HepG2 (cell line): ENCODE results near the gene DTNB. TPM values are rescaled to one million over a fixed set of nuclear protein-coding genes. Genes with fewer than 3 reads are reported as not detected.
A peak's percentile ranks its signal among the peaks of the same experiment; 100 is the strongest.

ENCODE experiments used
- CREB1 ChIP-seq, 2 experiments: fragments of 450-650 bp in 1 of 2; IDR thresholded peaks; 2 replicates each; pipeline ENCODE4 v1.6.1; 2016 to 2017; ENCODE audit warnings: control low read depth in 1 of 2, mild to moderate bottlenecking in 1 of 2, missing compliant biosample characterization in 1 of 2, missing genetic modification characterization in 1 of 2
- FOXA1 ChIP-seq, 2 experiments: fragments of 450-650 bp in 1 of 2; sonication (generic) in 1 of 2; formaldehyde crosslinking in 1 of 2; IDR thresholded peaks; 2 replicates each; pipeline versions ENCODE4 v1.4.0 to v1.6.1; 2016 to 2020; ENCODE audit warnings: missing genetic modification reagents in 1 of 2
- FOXP4 ChIP-seq: sonication (generic); formaldehyde crosslinking; IDR thresholded peaks from 2 replicates; pipeline ENCODE4 v1.4.0; 2020; ENCODE audit warnings: missing genetic modification reagents
- HMGXB4 ChIP-seq, 2 experiments: sonication (generic) in 1 of 2; formaldehyde crosslinking in 1 of 2; IDR thresholded peaks; 2 replicates each; pipeline versions ENCODE4 v1.4.0 to v1.6.1; 2018 to 2020; ENCODE audit warnings: missing genetic modification reagents in 2 of 2, borderline replicate concordance in 1 of 2, low read depth in 1 of 2, mild to moderate bottlenecking in 1 of 2, missing biosample characterization in 1 of 2
- HNRNPL ChIP-seq: fragments of 200-400 bp; formaldehyde crosslinking; IDR thresholded peaks from 2 replicates; pipeline ENCODE4 v1.6.1; 2017; ENCODE audit warnings: mild to moderate bottlenecking, low read depth, low read length
- KDM3A ChIP-seq: IDR thresholded peaks from 2 replicates; pipeline ENCODE4 v1.6.1; 2018; ENCODE audit warnings: low read depth, missing compliant biosample characterization
- MYNN ChIP-seq: sonication (generic); formaldehyde crosslinking; IDR thresholded peaks from 2 replicates; pipeline ENCODE4 v1.4.0; 2020; ENCODE audit warnings: mild to moderate bottlenecking, low read depth, missing genetic modification reagents
- PRDM4 ChIP-seq: sonication (generic); formaldehyde crosslinking; IDR thresholded peaks from 2 replicates; pipeline ENCODE4 v1.9.0; 2021; ENCODE audit warnings: missing genetic modification reagents, borderline replicate concordance
- STAG1 ChIP-seq: sonication (generic); formaldehyde crosslinking; IDR thresholded peaks from 2 replicates; pipeline ENCODE4 v1.4.0; 2020; ENCODE audit warnings: missing genetic modification reagents
- ZBED4 ChIP-seq: sonication (generic); formaldehyde crosslinking; IDR thresholded peaks from 2 replicates; pipeline ENCODE4 v1.4.0; 2020; ENCODE audit warnings: missing genetic modification reagents, borderline replicate concordance
- ZBTB25 ChIP-seq: IDR thresholded peaks from 2 replicates; pipeline ENCODE4 v1.6.1; 2018; ENCODE audit warnings: missing genetic modification reagents
- ZNF431 ChIP-seq: sonication (generic); formaldehyde crosslinking; IDR thresholded peaks from 2 replicates; pipeline ENCODE4 v1.9.0; 2022; ENCODE audit warnings: missing genetic modification reagents, low read depth, mild to moderate bottlenecking, borderline replicate concordance
- ZNF564 ChIP-seq: sonication (generic); formaldehyde crosslinking; IDR thresholded peaks from 2 replicates; pipeline ENCODE4 v1.8.1; 2023; ENCODE audit warnings: mild to moderate bottlenecking, missing genetic modification reagents
- ZNF790 ChIP-seq: sonication (generic); formaldehyde crosslinking; IDR thresholded peaks from 2 replicates; pipeline ENCODE4 v1.8.0; 2022; ENCODE audit warnings: missing genetic modification reagents, mild to moderate bottlenecking, borderline replicate concordance
- ZSCAN21 ChIP-seq: sonication (generic); formaldehyde crosslinking; IDR thresholded peaks from 2 replicates; pipeline ENCODE4 v1.8.0; 2022; ENCODE audit warnings: mild to moderate bottlenecking, missing genetic modification reagents, moderate library complexity, borderline replicate concordance
- polyA plus RNA-seq, 8 experiments: library from polyadenylated mRNA; depleted of rRNA in 3 of 8; stranded (reverse) in 7 of 8; unstranded in 1 of 8; fragments of >200 nt; fragmentation: Illumina TruSeq in 4 of 8; extraction: Trizol in 4 of 8; gene quantifications; 2 replicates each; pipeline versions ENCODE4 v1.2.1 to v1.2.3, GENCODE V29; 2011 to 2016; ENCODE audit warnings: low read depth in 4 of 8, missing spikeins in 1 of 8, mixed read lengths in 1 of 8; ENCODE audit not compliant: insufficient read depth in 1 of 8
- total RNA-seq, 5 experiments: library from RNA; depleted of rRNA; stranded (reverse); fragments of >200 nt; fragmentation: Illumina TruSeq; extraction: Trizol; gene quantifications; 2 replicates each; pipeline ENCODE4 v1.2.3, GENCODE V29; 2016; ENCODE audit warnings: low read depth in 1 of 5

The DTNB gene
- total and polyA plus RNA-seq, 2 of the 13 experiments (the other 11 are each of a cell fraction or from before 2014, with no cell fraction given) = 14.4 to 23.9 TPM

- TF ChIP-seq ZNF431 (CRISPR knock-in tag) = no peak
- TF ChIP-seq ZNF564 (CRISPR knock-in tag) = no peak
- 0 out of 4 replicates have a peak, but pooled peaks of 1 of the 2 experiments have one; percentile 59 for TF ChIP-seq HMGXB4 (CRISPR knock-in tag; IDR thresholded peaks at IDR 0.05; ENCODE audit: borderline replicate concordance in 1 of 2, low read depth in 1 of 2)
- TF ChIP-seq ZBED4 = no peak
- TF ChIP-seq KDM3A (CRISPR knock-in tag) = peak; percentile 37; the same call in 1 of the 2 replicates
- TF ChIP-seq FOXA1 (IDR thresholded peaks at IDR 0.05) = peak; percentile 9; the same call in 1 of the 2 replicates
- peak; percentile 83 for TF ChIP-seq FOXA1 (CRISPR knock-in tag; IDR thresholded peaks at IDR 0.05)
- no peak for TF ChIP-seq PRDM4 (CRISPR knock-in tag)
- 0 out of 2 replicates have a peak, but pooled peaks have one; percentile 27 for TF ChIP-seq FOXP4
- no peak for TF ChIP-seq ZSCAN21 (CRISPR knock-in tag)
- TF ChIP-seq MYNN (CRISPR knock-in tag) = no peak
- peak; percentile 61; the same call in 1 of the 2 replicates for TF ChIP-seq ZBTB25 (CRISPR knock-in tag)
- TF ChIP-seq CREB1 (IDR thresholded peaks at IDR 0.05) = no peak
- TF ChIP-seq CREB1 (CRISPR knock-in tag; IDR thresholded peaks at IDR 0.05) = peak; percentile 60; the same call in 1 of the 2 replicates
- no peak for TF ChIP-seq HNRNPL
- TF ChIP-seq ZNF790 = no peak
- TF ChIP-seq STAG1 (CRISPR knock-in tag) = peak; percentile 77
Measured at GRCh38 chr2:25521665-25522387, 151.6 kb downstream of the DTNB start (continued).
